HT1080 (cell line): ENCODE data around the gene LCN12. TPM values are rescaled to one million over a fixed set of nuclear protein-coding genes. Genes with fewer than 3 reads are reported as not detected.

Experiments
- DNase-seq: peaks from one replicate; pipeline ENCODE4 v3.0.0-alpha.2; 2015; ENCODE audit warnings: low read depth
- total RNA-seq: library from RNA; depleted of rRNA; stranded (reverse); fragments of >200 nt; shearing (Covaris generic); gene quantifications from 2 replicates; pipeline ENCODE4 v1.2.3, GENCODE V29; 2014

Gene LCN12
- total RNA-seq, 1 experiment from 2014 or later: not detected

DNA sequence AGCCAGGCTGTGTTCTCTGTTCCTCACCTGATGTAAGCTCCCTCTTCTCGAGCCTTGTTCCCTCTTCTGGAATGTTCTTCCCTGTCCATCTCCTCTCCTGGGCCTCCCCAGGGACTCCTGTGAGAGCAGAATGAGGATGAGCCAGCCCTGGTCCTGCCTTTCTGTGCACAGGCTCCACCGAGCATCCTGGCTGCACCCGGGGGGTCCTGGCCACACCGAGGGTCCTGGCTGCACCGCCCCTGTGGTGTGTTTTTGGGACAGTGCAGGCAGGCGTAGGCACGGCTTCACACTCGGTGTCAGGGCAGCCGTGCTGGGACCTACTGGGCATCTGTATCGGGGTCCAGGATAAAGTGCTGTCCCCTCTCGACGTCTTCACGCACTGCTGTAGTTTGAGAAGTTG, 25.3 kb upstream of the LCN12 start:
- DNase-seq: no peak

DNA sequence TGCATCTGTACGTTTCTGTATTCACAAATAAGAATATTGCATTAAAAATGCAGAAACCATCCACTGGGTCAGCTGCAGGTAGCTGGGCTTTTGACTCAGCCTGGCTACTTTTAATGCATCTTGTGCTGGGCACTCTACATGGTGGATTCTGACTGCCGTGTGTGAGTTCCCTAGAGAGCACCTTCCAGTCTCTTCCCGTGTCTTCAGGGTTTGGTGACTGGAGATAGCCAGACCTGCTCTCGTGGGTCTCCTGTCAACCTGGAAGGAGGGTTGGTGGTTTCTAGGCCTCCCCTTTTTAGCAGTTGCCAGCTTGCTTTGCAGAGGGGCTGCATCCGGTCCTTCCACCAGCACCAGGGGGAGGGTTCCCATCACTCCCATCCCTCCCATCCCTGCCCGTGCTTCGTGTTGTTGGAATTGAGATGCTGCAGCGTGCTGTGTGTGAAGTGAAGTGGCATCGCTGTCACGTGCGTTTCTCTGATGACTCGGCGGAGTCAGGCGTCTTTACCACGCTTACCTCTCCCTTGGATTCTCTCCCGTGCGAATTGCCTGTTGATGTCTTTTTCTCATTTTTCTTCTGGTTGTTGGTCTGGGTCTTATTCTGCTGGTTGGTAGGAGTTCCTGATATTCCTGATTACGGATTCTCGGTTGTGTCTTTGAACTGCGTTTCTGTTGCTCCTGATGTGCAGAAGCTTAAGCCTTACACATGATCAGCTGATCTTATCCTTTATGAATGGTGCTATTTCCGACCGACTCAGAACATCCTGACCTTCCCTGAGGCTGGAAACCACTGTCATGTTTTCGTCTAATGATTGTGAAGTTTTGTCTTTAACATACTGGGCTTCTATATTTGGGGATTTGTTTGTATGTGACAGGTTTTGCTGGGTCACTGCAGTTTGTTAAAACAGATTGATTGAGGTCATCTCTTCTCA, 24.5 kb upstream of the LCN12 start:
- DNase-seq: peak; percentile 29

GRCh38 chr9:136928591-136928990, 23.5 kb upstream of the LCN12 start:
- DNase-seq: no peak

GRCh38 chr9:136930014-136930413, 22.1 kb upstream of the LCN12 start:
- DNase-seq: no peak

- no peak for DNase-seq
Observed at GRCh38 chr9:136931611-136932130, 20.4 kb upstream of the LCN12 start.

DNA sequence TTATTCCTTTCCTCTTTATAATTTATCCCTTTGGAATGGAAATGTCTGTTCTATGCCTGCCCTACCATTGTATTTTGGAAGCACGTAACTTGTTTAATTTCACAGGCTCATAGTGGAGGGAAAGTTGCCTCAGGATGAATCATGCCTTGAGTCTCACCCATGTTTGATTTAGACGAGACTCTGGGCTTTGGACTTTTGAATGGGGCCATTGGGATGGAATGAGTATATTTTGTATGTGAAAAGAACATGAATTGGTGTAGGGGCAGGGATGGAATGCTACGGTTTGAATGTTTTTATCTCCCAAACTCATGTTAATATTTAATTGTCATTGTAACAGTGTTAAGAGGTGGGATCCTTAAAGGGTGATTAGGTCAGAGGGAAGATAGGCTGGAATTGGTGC, 17.8 kb upstream of the LCN12 start:
- no peak for DNase-seq

DNA sequence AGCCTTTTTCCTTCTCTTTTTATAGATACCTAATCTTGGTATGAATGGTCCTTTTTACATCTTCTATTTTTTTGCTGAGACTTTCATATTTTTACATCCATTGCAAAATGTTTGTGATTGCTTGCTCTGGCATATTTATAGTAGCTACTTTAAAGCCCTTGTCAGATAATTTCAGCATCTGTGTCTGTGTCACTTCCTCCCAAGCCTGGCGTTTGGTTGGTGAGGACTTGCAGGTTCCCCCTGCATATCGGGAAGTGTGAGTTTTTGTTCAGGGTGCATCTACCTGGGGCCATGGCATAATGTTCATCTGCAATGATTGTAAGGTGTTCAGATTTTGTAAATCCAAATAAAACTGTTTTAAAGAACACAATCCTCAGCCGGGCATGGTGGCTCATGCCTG, 16.4 kb upstream of the LCN12 start:
- DNase-seq: no peak

GRCh38 chr9:136936645-136937170, 15.4 kb upstream of the LCN12 start:
- DNase-seq: no peak

DNA sequence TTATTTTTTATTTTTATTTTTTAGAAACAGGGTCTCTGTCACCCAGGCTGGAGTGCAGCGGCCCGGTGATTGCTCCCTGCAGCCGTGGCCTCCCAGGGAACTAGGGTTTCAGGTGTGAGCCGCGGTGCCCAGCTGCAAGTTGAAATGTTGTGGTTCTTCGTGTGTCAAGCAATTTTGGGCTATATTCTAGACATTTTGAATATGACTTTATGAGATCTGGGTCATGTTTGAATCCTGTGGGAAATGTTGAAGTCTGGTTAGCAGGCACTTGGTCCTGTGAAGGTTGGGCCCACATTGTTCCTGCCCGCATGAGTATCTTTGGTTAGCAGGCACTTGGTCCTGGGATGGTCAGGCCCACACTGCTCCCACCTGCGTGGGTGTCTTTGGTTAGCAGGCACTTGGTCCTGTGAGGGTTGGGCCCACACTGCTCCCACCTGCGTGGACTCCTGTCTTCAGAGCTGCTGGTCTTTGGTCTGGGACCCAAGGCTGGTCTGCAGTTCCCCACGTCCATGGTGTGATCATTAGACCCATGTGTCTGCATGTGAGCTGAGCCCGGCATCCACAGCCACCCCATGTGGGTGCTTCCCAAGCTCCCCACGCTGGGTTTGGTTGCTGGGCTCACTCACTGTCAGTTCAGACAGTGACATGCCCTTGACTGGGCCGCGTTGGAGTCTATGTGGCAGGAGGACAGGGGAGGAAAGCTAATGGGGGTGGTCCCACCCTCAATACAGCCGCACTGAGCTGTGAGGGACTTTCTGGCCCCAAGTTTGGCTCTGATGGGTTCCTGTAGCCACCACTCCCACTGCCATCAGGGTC, 14.7 kb upstream of the LCN12 start:
- DNase-seq: no peak

- no peak for DNase-seq
Observed at GRCh38 chr9:136939431-136939995, 12.6 kb upstream of the LCN12 start.

DNA sequence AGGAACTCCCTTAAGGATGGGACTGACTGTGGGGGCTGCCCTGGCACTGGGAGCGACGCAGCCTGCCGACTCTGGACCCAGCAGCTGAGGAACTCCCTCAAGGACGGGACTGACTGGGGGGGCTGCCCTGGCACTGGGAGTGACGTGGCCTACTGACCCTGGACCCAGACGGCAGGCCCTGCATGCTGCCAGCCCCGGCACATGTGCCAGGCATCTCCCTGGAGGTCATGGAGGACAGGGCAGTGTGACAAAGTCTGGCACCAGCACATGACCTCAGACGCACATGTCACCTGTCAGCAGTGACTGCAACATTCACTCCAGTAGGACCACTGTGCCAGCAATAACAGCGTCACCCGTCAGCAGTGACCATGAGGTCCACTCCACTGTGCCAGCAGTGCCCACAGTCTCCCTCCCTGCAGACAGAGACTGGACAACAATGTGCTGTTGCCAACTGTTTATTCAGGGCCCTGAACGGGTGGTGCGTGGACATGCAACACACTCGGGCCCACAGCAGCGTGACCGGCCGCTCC, 12.0 kb upstream of the LCN12 start:
- no peak for DNase-seq

DNA sequence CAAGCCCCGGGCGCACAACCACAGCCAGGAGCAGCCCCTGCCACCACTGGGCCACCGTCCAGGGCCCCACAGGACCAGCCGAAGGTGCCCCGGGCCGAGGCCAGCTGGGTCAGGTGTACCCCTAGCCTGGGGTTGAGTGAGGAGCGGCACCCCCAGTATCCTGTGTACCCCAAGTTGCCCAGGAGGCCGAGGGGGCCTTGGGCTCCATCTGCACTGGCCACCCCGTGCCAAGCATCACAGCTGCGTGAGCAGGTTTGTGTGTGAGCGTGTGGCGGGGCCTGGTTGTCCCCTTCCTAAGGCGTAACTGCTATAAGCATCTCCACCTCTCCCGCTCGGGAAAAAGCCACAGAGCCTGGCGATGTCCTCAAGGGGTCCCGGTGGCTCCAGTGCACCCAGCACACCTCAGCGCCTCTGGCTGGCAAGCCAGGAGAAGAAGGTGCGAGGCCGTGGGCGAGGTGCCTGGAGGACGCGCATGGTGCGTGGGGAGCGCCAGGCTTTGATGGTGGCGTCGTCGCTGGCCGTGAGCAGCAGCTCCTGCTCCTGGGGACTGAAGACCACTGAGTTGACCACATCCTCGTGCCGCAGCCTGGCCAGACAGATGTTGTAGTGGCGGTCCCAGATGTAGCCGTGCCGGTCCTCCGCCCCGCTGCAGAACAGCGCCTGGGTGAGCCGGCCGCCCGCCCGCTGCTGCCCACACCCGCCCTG, 11.4 kb upstream of the LCN12 start:
- no peak for DNase-seq

GRCh38 chr9:136941231-136942111, 10.6 kb upstream of the LCN12 start:
- no peak for DNase-seq

- DNase-seq: no peak
Observed at GRCh38 chr9:136942112-136942880, 9.8 kb upstream of the LCN12 start.

GRCh38 chr9:136942881-136943230, 9.2 kb upstream of the LCN12 start:
- no peak for DNase-seq

GRCh38 chr9:136943291-136944211, 8.5 kb upstream of the LCN12 start:
- no peak for DNase-seq

DNA sequence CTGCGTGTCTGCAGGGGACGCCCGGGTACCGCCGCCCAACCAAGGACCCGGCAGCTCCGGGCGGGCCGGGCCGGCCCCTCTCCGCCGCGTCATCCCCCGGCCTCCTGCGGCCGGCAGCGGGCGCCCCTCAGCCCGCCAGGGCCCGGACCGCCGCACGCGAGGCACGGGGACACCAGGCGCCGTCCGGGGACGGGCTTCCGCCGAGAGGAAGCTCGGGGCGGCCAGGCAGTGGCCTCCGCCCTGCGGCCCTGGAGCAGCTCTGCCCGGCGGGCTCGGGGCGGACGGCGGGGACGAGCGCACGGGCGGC, 7.9 kb upstream of the LCN12 start:
- peak; percentile 32 for DNase-seq
